ENCODE measurements around the gene CTU2.

The CTU2 gene

DNA sequence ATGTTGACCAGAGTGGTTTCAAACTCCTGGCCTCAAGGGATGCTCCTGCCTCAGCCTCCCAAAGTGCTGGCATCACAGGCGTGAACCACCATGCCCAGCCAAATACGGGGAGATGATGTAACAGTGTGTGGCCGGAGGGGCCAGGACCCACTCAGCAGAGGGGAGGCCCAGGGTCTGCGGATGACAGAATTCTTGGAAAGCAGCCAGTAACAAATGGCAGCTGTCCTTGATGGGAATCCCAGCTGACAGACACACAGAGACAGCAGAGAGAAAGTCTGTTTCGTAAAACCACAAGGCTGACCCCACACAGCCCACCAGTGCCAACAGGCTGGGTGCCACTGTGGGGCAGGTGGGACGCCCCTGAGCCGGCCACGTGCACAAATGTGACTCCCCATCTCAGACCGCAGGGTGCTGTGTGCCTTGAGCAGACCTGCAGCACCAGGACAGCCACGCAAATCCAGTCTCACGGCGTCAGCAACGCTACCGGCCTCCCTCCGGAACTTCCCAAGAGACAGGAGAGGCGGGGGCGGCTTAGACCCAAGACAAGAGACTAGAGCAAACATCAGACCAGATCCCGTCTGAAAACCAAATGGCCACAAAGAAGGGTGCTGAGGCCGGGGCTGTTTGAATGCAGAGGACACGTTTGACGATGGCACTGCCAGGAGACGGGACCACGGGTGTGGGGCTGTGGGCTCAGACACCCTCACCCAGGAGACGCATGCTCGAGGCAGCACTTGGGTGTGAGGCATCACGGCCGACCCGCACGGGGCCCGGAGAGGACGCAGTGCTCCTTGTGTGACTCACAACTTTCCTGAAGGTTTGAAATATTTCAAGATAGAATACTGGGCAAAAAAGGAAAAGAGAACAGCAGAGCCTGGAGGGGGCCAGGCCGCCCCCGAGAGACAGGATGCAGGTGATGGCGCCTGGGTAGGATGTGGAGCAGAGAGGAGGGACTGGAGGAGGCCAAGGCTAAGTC is 24.6 kb downstream of the CTU2 start:
- Histone ChIP-seq H3K36me3 (ENCODE audit: low read depth) (peaks cover 66% of the 10 kb centered on the region), H3K27ac (ENCODE audit: poor library complexity, severe bottlenecking) (no peak overlapping the region), H3K4me3 (ENCODE audit: severe bottlenecking) (no peak overlapping the region), H3K9me3 (ENCODE audit: severe bottlenecking) (no peaks in the 10 kb centered on the region), H3K4me1 (ENCODE audit: insufficient read depth, poor library complexity, severe bottlenecking) (no peaks in the 10 kb centered on the region), H3K27me3 (ENCODE audit: insufficient read depth, poor library complexity, severe bottlenecking) (no peaks in the 10 kb centered on the region)
- DNase-seq (ENCODE audit: low spot score) (no peak), ATAC-seq (ENCODE audit: low read depth) (no peak)
- TF ChIP-seq CTCF (IDR thresholded peaks at IDR 0.05; ENCODE audit: poor library complexity, severe bottlenecking) = no peak

GRCh38 chr16:88731699-88732098 is 25.4 kb downstream of the CTU2 start:
- Histone ChIP-seq H3K36me3 (ENCODE audit: low read depth) (peaks cover 60% of the 10 kb centered on the region), H3K4me3 (ENCODE audit: severe bottlenecking) (no peak overlapping the region)

DNA sequence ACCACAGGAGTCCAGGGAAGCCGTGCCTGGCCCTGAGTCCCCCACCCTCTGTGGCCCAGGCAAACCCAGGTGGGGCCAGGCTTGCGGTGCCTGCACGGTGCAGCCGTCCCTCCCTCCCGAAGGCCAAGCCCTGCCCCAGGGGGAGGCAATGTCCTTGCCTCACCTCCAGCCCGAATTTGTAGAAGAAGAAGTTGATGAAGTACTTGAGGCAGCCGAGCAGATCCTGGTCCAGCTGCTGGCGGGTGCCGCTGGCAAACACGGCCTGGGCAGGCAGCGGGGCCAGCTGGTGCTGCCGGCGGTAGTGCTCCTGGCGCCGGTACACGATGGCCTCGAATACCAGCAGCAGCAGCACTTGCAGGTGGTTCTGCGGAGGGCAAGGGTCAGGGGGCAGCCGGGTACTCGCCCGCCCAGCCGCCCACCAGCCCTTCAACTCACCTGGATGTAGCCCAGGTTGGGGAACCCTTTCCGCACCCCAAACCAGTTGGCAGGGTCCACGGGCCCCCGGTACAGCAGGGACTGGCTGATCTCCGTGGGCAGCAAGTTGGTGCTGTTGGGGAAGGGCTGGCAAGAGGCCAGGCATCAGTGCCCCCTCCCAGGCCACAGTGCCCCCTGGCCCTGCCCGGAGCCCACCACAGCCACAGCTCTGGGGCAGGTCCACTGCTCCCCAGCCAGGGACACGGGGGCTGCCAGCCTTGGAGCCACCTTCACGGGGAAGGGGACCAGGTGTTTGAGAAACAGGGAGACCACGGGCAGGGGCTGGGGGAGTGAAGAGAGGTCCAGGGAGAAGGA is 26.1 kb downstream of the CTU2 start:
- Histone ChIP-seq H3K4me1 (ENCODE audit: insufficient read depth, poor library complexity, severe bottlenecking) (no peaks in the 10 kb centered on the region), H3K36me3 (ENCODE audit: low read depth) (peaks cover 54% of the 10 kb centered on the region), H3K9me3 (ENCODE audit: severe bottlenecking) (no peaks in the 10 kb centered on the region), H3K4me3 (ENCODE audit: severe bottlenecking) (no peak overlapping the region), H3K27ac (ENCODE audit: poor library complexity, severe bottlenecking) (no peak overlapping the region), H3K27me3 (ENCODE audit: insufficient read depth, poor library complexity, severe bottlenecking) (no peaks in the 10 kb centered on the region)
- no peak for TF ChIP-seq CTCF (IDR thresholded peaks at IDR 0.05; ENCODE audit: poor library complexity, severe bottlenecking)
- DNase-seq (ENCODE audit: low spot score) (no peak), ATAC-seq (ENCODE audit: low read depth) (peak; percentile 54)

More at GRCh38 chr16:88731699-88732098, 25.4 kb downstream of the CTU2 start:
- ATAC-seq (ENCODE audit: low read depth) = peak; percentile 28
- H3K27ac ChIP-seq (ENCODE audit: poor library complexity, severe bottlenecking) = no peak overlapping the region
- H3K27me3 ChIP-seq (ENCODE audit: insufficient read depth, poor library complexity, severe bottlenecking) = no peaks in the 10 kb centered on the region
- TF ChIP-seq CTCF (IDR thresholded peaks at IDR 0.05; ENCODE audit: poor library complexity, severe bottlenecking) = no peak
- H3K4me1 ChIP-seq (ENCODE audit: insufficient read depth, poor library complexity, severe bottlenecking) = no peaks in the 10 kb centered on the region
- no peaks in the 10 kb centered on the region for H3K9me3 ChIP-seq (ENCODE audit: severe bottlenecking)
- no peak for DNase-seq (ENCODE audit: low spot score)

DNA sequence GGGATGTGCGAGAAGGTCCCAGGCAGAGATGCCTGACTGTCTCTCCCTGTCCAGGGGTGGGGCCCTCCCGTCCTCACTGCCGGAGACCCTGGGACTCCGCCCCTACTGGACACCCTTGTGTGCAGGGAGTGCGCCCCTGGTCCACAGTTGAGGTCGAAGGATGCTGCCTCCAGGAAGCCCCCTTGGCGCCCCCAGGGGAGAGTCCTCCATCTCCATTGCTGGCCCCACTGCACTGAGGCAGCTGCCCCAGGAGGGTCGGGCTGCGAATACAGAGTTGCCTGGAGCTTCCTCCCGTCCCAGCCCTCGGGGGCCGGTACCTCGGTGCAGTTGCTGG is 26.6 kb downstream of the CTU2 start:
- peaks cover 53% of the 10 kb centered on the region for H3K36me3 ChIP-seq (ENCODE audit: low read depth)
- TF ChIP-seq CTCF (IDR thresholded peaks at IDR 0.05; ENCODE audit: poor library complexity, severe bottlenecking) = no peak
- no peaks in the 10 kb centered on the region for H3K9me3 ChIP-seq (ENCODE audit: severe bottlenecking)
- H3K27me3 ChIP-seq (ENCODE audit: insufficient read depth, poor library complexity, severe bottlenecking) = no peaks in the 10 kb centered on the region
- H3K4me1 ChIP-seq (ENCODE audit: insufficient read depth, poor library complexity, severe bottlenecking) = no peaks in the 10 kb centered on the region
- peak; percentile 3; the same call in 1 of the 3 replicates for ATAC-seq (ENCODE audit: low read depth)
- no peak overlapping the region for H3K27ac ChIP-seq (ENCODE audit: poor library complexity, severe bottlenecking)
- no peak overlapping the region for H3K4me3 ChIP-seq (ENCODE audit: severe bottlenecking)
- no peak for DNase-seq (ENCODE audit: low spot score)

Measured in RWPE2 (cell line).